Activated naive CD4-positive, alpha-beta T cell treated with anti-CD3 and anti-CD28 coated beads, Interleukin-2, amount 50 U/mL, for 24 hours (primary cell): ENCODE data around the gene RASGEF1C.
A peak's percentile ranks its signal among the peaks of the same experiment; 100 is the strongest.

Experiments
- H3K27ac Mint-ChIP-seq: one replicate; pipeline ENCODE4 v1.8.0; 2021; ENCODE audit warnings: mild to moderate bottlenecking, mixed read lengths
- H3K27me3 Mint-ChIP-seq: one replicate; pipeline ENCODE4 v1.8.0; 2021; ENCODE audit warnings: mixed read lengths
- H3K36me3 Mint-ChIP-seq: one replicate; pipeline ENCODE4 v1.8.0; 2021; ENCODE audit warnings: mixed read lengths
- H3K4me1 Mint-ChIP-seq: one replicate; pipeline ENCODE4 v1.8.0; 2021; ENCODE audit warnings: mixed read lengths
- H3K4me3 Mint-ChIP-seq: one replicate; pipeline ENCODE4 v1.8.0; 2021; ENCODE audit warnings: mild to moderate bottlenecking, mixed read lengths
- H3K9me3 Mint-ChIP-seq: one replicate; pipeline ENCODE4 v1.8.0; 2021; ENCODE audit warnings: mixed read lengths

Gene RASGEF1C

DNA sequence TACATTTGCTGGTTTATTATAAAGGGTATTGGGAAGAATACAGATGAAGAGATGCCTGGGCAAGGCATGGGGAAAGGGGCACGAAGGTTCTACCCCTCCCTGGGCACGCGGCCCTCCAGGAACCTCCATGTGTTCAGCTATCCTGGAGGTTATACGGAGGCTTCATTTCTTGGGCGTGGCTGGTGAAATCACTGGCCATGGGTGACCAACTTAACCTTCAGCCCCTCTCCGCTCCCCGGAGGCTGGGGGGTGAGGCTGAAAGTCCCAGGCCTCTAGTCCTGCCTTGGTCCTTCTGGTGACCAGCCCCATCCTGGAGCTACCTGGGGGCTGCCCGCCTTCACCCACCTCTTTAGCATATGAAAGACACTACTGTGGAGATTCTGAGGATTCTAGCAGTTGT is 120.5 kb downstream of the RASGEF1C start:
- no peak overlapping the region for H3K4me3 Mint-ChIP-seq
- peaks cover 35% of the 10 kb centered on the region for H3K4me1 Mint-ChIP-seq
- no peaks in the 10 kb centered on the region for H3K36me3 Mint-ChIP-seq
- no peak overlapping the region for H3K27ac Mint-ChIP-seq
- H3K9me3 Mint-ChIP-seq = no peaks in the 10 kb centered on the region
- H3K27me3 Mint-ChIP-seq = no peaks in the 10 kb centered on the region

DNA sequence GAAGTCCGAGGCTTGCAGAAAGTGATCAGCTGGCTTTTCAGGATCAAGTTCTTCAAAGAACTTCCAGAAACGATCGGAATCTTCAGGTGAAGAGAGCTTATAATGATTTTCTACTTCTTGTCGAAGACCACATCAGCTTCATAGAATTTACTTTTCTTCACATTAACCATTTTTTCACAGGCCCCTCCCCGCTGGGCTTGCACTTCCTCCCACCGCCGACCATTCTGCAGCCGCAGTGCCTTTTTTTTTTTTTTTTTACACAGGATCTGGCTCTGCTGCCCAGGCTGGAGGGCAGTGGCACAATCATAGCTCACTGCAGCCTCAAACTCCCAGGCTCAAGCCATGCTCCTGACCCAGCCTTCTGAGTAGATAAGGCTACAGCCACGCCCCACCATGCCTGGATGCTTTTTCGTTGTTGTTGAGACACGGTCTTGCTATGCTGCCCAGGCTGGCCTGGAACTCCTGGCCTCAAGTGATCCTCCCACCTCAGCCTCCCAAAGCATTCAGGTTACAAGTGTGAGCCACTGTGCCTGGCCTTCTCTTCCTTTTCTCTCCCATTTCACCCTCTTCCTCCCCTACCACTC is 122.1 kb downstream of the RASGEF1C start:
- peaks cover 1% of the 10 kb centered on the region for H3K27me3 Mint-ChIP-seq
- H3K36me3 Mint-ChIP-seq = no peaks in the 10 kb centered on the region
- peak overlapping the region; percentile 23 for H3K4me3 Mint-ChIP-seq
- no peaks in the 10 kb centered on the region for H3K9me3 Mint-ChIP-seq
- H3K4me1 Mint-ChIP-seq = peaks cover 35% of the 10 kb centered on the region
- no peak overlapping the region for H3K27ac Mint-ChIP-seq

DNA sequence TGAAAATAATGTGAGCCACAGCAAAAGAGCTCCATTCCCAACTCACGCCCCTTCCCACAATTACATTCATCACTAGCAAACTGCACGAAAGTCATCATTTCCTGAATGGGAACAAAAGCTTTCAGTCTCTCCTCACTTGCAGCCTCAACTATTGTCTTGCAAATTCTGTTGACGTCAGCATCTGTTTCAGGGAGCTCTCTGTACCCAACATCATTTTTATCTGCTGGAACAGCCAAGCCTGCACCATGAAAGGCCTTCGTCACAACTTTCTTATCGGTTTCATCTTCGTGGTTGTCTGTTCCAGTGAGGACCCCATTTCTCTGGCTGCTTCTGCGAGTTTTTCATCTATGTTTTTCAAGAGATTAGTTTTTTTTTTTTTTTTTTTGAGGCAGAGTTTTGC is 123.2 kb downstream of the RASGEF1C start:
- Mint-ChIP-seq H3K9me3 (no peaks in the 10 kb centered on the region), H3K27me3 (peaks cover 1% of the 10 kb centered on the region), H3K4me1 (peaks cover 28% of the 10 kb centered on the region), H3K27ac (no peak overlapping the region), H3K4me3 (peak overlapping the region; percentile 33), H3K36me3 (no peaks in the 10 kb centered on the region)

DNA sequence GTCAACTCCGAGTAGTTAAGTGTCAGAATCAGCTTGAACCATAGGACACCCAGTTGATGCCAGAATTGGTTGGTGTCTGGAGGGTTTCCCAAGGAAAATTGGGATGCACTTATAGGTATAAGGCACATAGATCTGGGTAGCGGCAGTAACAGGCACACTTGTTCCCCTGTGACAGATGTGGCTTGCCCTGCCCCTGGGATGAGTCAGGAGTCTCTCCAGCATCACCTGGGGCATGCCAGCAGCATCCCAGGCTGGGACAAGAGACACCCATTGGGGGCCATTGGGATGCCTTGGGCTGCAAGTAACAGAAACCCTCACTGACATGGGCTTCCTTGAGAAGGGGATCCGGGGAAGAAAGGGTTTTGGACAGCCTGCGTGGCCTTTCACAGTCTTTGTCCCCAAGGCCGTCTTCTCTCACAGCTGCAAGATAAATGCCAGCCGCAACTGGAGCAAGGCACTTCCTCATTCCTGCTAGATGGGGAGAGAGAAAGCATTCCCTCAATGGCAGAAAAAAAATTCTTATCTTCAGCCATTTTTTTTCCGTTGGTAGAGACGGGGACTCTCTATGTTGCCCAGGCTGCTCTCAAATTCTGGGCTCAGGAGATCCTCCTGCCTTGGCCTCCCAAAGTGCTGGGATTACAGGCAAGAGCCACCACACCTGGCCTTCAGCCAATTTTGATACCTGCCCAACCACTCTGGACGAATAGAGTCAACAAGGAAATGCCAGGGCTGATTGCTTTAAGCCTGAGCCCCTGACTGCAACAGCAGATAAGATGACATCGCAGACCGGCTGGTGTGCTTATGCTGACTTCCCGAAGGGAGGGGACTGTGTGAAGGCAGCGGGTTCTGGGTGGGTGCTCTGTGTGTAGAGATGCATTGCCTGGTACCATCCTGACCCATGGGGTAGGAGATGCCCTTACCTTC is 124.1 kb downstream of the RASGEF1C start:
- H3K9me3 Mint-ChIP-seq = no peaks in the 10 kb centered on the region
- no peaks in the 10 kb centered on the region for H3K36me3 Mint-ChIP-seq
- peaks cover 34% of the 10 kb centered on the region for H3K4me1 Mint-ChIP-seq
- H3K4me3 Mint-ChIP-seq = no peak overlapping the region
- H3K27ac Mint-ChIP-seq = no peak overlapping the region
- H3K27me3 Mint-ChIP-seq = peaks cover 5% of the 10 kb centered on the region

DNA sequence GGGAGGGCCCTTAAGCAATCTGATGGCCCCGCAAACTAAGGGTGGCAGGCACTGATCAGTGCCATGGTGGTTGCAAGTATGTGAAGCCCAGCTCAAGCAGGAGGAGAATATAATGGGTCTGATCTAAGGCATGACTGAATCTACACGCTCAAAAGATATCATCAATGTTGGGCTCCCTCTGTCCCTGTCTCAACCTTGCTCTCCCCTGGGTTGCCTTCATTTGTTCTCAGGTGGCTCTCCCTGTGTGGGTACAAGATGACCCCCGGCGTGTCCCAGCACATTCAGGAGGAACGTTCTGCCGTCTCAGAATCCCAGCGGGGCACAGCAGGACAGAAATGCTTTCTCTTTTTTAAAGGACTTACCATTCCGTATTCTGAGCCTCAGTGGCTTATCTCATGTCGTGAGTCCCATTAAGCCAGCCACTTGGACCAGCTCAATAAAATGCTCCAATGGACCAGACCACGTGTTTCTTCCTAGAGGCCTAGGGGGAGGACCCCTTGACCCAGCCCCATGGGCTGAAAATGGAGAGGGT is 125.4 kb downstream of the RASGEF1C start:
- Mint-ChIP-seq H3K36me3 (no peaks in the 10 kb centered on the region), H3K4me3 (no peak overlapping the region), H3K27ac (peak overlapping the region; percentile 17), H3K27me3 (peaks cover 8% of the 10 kb centered on the region), H3K4me1 (peaks cover 33% of the 10 kb centered on the region), H3K9me3 (no peaks in the 10 kb centered on the region)

DNA sequence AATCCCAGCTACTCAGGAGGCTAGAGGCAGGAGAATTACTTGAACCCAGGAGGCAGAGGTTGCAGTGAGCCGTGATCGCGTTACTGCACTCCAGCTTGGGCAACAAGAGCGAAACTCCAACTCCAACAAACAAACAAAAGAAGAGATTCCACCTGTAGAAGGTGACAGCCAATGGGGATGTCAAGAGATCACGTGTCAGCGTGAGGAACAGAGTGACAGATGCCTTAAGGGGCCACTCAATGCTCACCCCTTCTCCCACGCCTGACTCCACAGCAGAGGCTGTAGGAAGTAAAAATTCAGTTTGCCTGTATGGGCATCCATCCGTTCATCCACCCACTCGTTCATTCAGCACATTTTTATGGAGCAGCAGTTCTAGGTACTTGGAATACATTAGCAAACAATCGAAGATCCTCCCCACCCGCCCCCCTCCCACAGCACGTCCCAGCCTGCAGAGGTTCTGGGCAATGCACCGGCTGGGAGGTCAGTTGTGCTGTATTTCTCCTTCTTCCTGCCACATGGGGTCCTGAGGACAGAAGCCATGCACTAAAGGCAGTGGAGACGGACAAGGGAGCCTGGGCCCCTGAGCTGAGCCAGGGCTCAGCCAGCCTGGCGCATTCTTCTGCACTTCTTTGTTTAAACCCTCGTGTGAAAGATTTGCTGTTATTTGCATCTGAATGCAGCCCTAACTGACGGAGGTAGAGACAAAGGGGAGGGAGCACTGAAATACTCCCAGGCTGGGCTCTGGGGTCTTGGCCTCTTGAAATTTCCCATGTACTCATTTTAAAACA is 126.2 kb downstream of the RASGEF1C start:
- peak overlapping the region; percentile 19 for H3K27ac Mint-ChIP-seq
- no peaks in the 10 kb centered on the region for H3K36me3 Mint-ChIP-seq
- peaks cover 8% of the 10 kb centered on the region for H3K27me3 Mint-ChIP-seq
- peaks cover 30% of the 10 kb centered on the region for H3K4me1 Mint-ChIP-seq
- H3K4me3 Mint-ChIP-seq = no peak overlapping the region
- no peaks in the 10 kb centered on the region for H3K9me3 Mint-ChIP-seq

DNA sequence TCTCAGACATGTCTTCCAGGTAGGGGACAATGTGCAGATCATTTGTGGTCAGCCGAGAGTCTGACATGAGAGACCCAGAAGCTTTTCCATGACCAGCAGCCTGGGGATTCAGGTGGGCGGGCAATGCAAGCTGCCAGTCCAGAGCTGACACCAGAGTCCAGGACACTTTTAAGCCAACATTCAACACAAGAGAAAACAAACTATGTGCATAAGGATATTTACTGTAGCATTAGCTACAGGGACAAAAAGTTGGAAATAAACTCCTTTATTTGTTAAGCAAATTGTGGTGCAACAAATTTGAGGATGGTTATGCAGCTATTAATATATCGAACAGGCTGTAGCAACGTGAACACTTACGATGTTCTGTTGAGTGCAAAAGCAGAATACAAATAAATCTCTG is 127.5 kb downstream of the RASGEF1C start:
- Mint-ChIP-seq H3K36me3 (no peaks in the 10 kb centered on the region), H3K4me3 (no peak overlapping the region), H3K27ac (no peak overlapping the region), H3K27me3 (peaks cover 8% of the 10 kb centered on the region), H3K4me1 (peaks cover 21% of the 10 kb centered on the region), H3K9me3 (no peaks in the 10 kb centered on the region)

DNA sequence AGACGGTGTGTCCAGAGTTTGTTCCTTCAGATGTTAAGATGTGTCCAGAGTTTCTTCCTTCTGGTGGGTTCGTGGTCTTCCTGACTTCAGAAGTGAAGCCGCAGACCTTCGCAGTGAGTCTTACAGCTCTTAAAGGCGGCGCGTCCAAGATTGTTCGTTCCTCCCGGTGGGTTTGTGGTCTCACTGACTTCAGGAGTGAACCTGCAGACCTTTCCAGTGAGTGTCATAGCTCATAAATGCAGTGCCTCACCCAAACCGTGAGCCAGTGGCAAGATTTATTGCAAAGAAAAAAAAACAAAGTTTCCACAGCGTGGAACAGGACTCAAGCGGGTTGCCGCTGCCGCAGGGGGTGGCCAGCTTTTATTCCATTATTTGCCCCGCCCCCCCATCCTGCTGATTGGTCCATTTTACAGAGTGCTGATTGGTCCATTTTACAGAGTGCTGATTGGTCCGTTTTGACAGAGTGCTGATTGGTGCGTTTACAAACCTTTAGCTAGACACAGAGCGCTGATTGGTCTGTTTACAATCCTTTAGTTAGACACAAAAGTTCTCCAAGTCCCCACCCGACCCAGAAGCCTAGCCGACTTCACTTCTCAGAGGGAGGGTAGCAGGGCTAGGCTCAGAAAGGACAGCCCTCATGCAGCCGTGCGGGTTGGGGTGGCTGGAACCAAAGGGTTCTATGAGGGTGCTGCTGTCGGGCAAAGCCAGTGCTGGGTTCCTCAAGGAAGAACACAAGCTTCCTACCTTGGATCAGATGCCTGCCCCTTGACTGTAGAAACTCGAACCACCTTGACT is 128.3 kb downstream of the RASGEF1C start:
- Mint-ChIP-seq H3K36me3 (no peaks in the 10 kb centered on the region), H3K4me1 (peaks cover 13% of the 10 kb centered on the region), H3K4me3 (peak overlapping the region; percentile 77), H3K27ac (no peak overlapping the region), H3K27me3 (peaks cover 8% of the 10 kb centered on the region), H3K9me3 (no peaks in the 10 kb centered on the region)

DNA sequence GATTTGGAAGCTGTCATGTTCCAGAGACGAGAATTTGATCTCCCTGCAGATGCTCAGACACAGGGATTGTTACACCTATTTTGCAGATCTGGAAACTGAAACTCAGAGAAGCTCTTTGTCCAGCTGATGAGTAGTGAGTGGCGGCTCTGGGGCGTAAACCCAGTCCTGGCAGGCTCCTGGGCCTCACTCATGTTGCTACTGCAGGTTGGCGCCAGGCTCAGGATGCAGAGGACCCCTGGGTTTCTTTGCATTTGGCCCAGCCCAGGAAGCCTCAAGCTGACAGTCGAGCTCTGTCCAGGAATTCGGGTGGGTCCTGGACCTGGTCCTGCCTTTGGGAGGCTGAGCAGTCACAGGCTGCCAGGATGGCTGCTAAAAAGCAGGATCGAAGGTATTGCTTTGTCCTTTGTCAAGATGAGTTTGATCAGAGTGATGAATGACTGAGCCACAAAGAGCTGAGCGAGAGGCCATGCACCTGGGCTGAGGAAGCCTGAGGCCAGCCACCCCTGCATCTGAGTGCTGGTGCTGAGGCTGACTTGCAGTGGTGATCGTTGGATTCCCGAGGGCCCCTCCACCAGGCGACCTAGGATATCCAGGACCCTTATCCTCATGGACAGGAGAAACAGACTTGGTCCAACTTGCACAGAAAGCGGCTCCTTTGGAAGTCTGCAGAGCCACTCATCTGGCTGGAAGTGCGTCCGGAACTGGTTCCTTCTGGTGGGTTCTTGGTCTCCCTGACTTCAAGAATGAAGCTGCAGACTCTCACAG is 129.1 kb downstream of the RASGEF1C start:
- Mint-ChIP-seq H3K27ac (no peak overlapping the region), H3K4me3 (peak overlapping the region; percentile 77)

DNA sequence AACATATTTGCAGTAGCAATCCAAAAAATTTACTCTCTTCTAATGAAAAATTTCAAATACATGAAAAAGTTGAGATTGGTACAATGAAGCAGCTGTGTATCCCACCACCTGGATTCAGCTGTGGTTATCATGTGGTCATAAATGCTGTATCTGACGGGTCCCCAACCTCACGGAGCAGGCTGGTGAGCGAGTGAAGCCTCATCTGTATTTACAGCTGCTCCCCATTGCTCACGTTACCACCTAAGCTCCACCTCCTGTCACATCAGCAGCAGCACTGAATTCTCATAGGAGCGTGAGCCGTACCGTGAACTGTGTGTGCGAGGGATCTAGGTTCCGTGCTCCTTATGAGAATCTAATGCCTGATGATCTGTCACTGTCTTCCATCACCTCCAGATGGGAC is 130.7 kb downstream of the RASGEF1C start:
- peaks cover 8% of the 10 kb centered on the region for H3K27me3 Mint-ChIP-seq
- no peaks in the 10 kb centered on the region for H3K9me3 Mint-ChIP-seq
- peaks cover 14% of the 10 kb centered on the region for H3K4me1 Mint-ChIP-seq
- no peak overlapping the region for H3K4me3 Mint-ChIP-seq
- no peak overlapping the region for H3K27ac Mint-ChIP-seq
- H3K36me3 Mint-ChIP-seq = no peaks in the 10 kb centered on the region

More for the DNA sequence above, 129.1 kb downstream of the RASGEF1C start:
- H3K27me3 Mint-ChIP-seq = peaks cover 8% of the 10 kb centered on the region
- H3K9me3 Mint-ChIP-seq = no peaks in the 10 kb centered on the region
- no peaks in the 10 kb centered on the region for H3K36me3 Mint-ChIP-seq
- H3K4me1 Mint-ChIP-seq = peaks cover 10% of the 10 kb centered on the region

DNA sequence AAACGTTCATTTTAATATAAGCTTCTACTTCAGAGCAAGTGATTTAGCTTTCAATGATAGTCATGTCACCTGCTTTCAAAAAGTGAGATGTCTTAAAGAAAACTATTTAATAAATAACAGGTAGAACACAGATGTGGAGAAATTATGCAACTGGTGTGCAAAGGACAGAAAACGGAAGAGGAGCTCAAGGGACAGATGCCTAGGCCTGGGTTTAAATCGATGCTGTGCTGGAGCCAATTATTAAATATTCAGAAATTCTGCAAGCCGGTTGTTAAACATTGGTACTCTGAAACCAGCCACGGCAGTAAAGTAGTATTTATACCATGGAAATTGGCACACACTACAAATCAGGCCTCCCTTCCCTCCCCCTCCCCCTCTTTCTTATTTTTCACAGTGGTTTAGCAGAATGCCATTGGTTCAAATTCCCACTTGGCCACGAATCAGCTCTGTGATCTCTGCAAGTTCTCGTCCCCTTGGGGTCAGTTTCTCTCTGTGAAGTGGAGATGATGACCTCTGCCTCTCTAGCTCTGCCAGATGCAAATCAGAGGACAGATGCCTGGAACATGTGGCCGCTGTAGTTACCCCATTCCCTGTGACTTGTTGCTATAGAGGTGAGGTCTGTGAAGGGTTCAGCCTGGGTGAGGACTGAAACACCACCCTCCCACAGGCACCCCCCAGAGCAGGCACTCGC is 131.3 kb downstream of the RASGEF1C start:
- Mint-ChIP-seq H3K36me3 (no peaks in the 10 kb centered on the region), H3K27me3 (peaks cover 8% of the 10 kb centered on the region), H3K4me3 (no peak overlapping the region), H3K4me1 (peaks cover 17% of the 10 kb centered on the region), H3K9me3 (no peaks in the 10 kb centered on the region), H3K27ac (no peak overlapping the region)

DNA sequence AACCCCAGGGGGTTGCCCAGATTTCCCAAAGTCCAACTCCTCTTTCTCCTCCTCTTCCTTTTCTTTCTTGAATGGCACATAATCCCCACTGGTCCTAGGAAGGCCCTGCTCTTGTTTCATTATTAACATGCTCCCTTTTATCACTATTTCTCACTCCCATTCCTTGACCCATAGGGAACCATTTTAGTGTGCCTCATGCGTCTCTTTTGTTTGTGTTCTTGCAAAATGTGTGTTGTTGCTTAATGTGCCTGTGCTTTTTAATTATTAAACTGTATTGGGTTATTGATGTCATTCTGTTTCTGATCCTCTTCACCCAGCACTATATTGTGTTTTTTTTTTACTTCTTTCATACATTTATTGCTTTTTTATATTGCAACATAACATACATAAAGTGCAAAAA is 133.3 kb downstream of the RASGEF1C start:
- H3K4me3 Mint-ChIP-seq = no peak overlapping the region
- H3K9me3 Mint-ChIP-seq = no peaks in the 10 kb centered on the region
- no peak overlapping the region for H3K27ac Mint-ChIP-seq

DNA sequence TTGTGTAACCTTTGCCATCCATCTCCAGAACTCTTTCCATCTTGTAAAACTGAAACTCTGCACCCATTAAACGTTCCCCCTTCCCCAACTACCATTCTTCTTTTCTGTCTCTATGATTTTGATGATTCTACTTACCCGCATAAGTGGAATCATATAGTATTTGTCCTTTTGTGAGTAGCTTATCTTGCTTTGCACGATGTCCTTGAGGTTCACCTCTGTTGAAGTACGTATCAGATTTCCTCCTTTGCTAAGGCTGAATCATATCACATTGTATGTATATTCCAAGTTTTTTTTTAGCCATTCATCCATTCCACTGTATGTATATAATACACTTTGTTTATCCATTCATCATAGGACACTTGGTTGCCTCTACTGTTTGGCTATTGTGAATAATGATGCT is 134.5 kb downstream of the RASGEF1C start:
- Mint-ChIP-seq H3K27ac (peak overlapping the region; percentile 57), H3K36me3 (no peaks in the 10 kb centered on the region), H3K27me3 (peaks cover 3% of the 10 kb centered on the region), H3K4me3 (no peak overlapping the region), H3K4me1 (peaks cover 32% of the 10 kb centered on the region), H3K9me3 (no peaks in the 10 kb centered on the region)

More for the DNA sequence above, 133.3 kb downstream of the RASGEF1C start:
- peaks cover 7% of the 10 kb centered on the region for H3K27me3 Mint-ChIP-seq
- H3K4me1 Mint-ChIP-seq = peaks cover 27% of the 10 kb centered on the region
- no peaks in the 10 kb centered on the region for H3K36me3 Mint-ChIP-seq

DNA sequence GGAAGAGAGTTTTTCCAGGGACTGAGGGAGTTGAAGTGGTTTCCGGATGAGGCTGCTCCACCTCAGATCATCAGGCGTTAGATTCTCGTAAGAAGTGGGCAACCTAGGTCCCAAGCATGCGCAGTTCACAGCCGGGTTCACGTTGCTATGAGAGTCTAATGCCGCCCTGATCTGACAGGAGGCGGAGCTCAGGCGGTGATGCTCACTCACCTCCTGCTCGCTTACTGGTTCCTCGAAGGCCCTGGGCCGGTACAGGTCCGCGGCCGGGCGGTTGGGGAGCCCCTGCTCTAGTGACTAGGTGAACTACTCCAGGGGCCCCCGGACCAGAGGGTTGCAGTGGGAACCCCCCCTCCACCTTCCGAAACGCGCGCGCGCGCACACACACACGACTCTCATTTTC is 136.5 kb downstream of the RASGEF1C start:
- Mint-ChIP-seq H3K27me3 (no peaks in the 10 kb centered on the region), H3K4me3 (peak overlapping the region; percentile 84), H3K4me1 (peaks cover 32% of the 10 kb centered on the region), H3K27ac (peak overlapping the region; percentile 89), H3K9me3 (no peaks in the 10 kb centered on the region), H3K36me3 (no peaks in the 10 kb centered on the region)
